HepG2 (cell line): ENCODE data around the gene FAM110C. TPM values are rescaled to one million over a fixed set of nuclear protein-coding genes. Genes with fewer than 3 reads are reported as not detected.

Experiments used
- ATAC-seq: fragments of 200-7000 bp; cut with Tn5 transposase; 3 replicates; pipeline ENCODE4 v1.9.1; 2020; ENCODE audit warnings: mild to moderate bottlenecking, moderate library complexity
- BruUV-seq: library from RNA; stranded (reverse); fragments of 400-500 nt; replicated peaks from 2 replicates; lab custom pipeline; 2021; lab: Mats Ljungman, UMichigan
- CTCF ChIA-PET: fragments of 300-600 bp; formaldehyde crosslinking; extraction: SDS; loops from one replicate; lab custom pipeline; 2021; ENCODE audit warnings: low total read pairs, inconsistent platforms, low intra/inter-chr PET ratio; lab: Yijun Ruan, JAX
- POLR2A ChIA-PET: fragments of 350-600 bp; sonication (Branson Sonifier 250); formaldehyde crosslinking; loops from one replicate; lab custom pipeline; 2020; ENCODE audit warnings: antibody characterized with exemption, inconsistent platforms; lab: Yijun Ruan, JAX
- DNase-seq: peaks from one replicate; pipeline ENCODE4 v3.0.0-alpha.2; 2015; ENCODE audit warnings: low spot score
- FAIRE-seq: peaks from 3 replicates; lab custom pipeline; 2011; peaks lifted over from hg19 to GRCh38; lab: Jason Lieb, UNC
- H2AFZ ChIP-seq: one replicate; pipeline ENCODE4 v1.6.1; 2011; ENCODE audit warnings: low read length, inconsistent platforms
- H3K27ac ChIP-seq: fragments of 300-600 bp; 3 replicates; pipeline ENCODE4 v1.8.0; 2011; ENCODE audit warnings: mixed run types, mild to moderate bottlenecking, mixed read lengths, low read length, inconsistent platforms; ENCODE audit not compliant: insufficient read depth; ENCODE audit errors: extremely low read length
- H3K27me3 ChIP-seq, 2 experiments: fragments of 200-600 bp in 1 of 2; 2 replicates in 1 of 2; 3 replicates in 1 of 2; pipeline versions ENCODE4 v1.6.0 to v1.8.0; 2011; ENCODE audit warnings: low read length in 2 of 2, mild to moderate bottlenecking in 2 of 2, moderate library complexity in 2 of 2, inconsistent platforms in 1 of 2; ENCODE audit not compliant: insufficient read depth in 2 of 2, control insufficient read depth in 1 of 2
- H3K36me3 ChIP-seq, 2 experiments: fragments of 200-600 bp in 1 of 2; replicated peaks in 1 of 2; 2 replicates in 1 of 2; 3 replicates in 1 of 2; pipeline versions ENCODE4 v1.5.1 to v1.8.0; 2011; ENCODE audit warnings: low read length in 2 of 2, inconsistent platforms in 1 of 2; ENCODE audit not compliant: insufficient read depth in 2 of 2, control insufficient read depth in 1 of 2
- H3K4me1 ChIP-seq: 2 replicates; pipeline ENCODE4 v1.5.1; 2012; ENCODE audit warnings: low read length, inconsistent platforms; ENCODE audit not compliant: insufficient read depth
- H3K4me2 ChIP-seq: 2 replicates; pipeline ENCODE4 v1.6.0; 2011; ENCODE audit warnings: low read depth, low read length, inconsistent platforms
- H3K4me3 ChIP-seq, 3 experiments: fragments of 200-600 bp in 1 of 3; sonication (generic), shearing (Covaris generic) in 1 of 3; replicated peaks in 1 of 3; 2 replicates each; pipeline ENCODE4 v1.5.1; 2011 to 2016; ENCODE audit warnings: low read length in 3 of 3, inconsistent platforms in 2 of 3, low read depth in 2 of 3, mild to moderate bottlenecking in 2 of 3, control low read depth in 1 of 3, mixed read lengths in 1 of 3; ENCODE audit not compliant: insufficient read depth in 1 of 3
- H3K79me2 ChIP-seq: one replicate; pipeline ENCODE4 v1.6.1; 2011; ENCODE audit warnings: low read length, inconsistent platforms; ENCODE audit not compliant: insufficient read depth
- H3K9ac ChIP-seq: 2 replicates; pipeline ENCODE4 v1.6.0; 2011; ENCODE audit warnings: mild to moderate bottlenecking, low read depth, low read length, inconsistent platforms; ENCODE audit not compliant: insufficient read depth
- H3K9me3 ChIP-seq: 2 replicates; pipeline ENCODE4 v1.5.1; 2012; ENCODE audit warnings: mild to moderate bottlenecking, low read length
- H4K20me1 ChIP-seq: 2 replicates; pipeline ENCODE4 v1.6.0; 2011; ENCODE audit warnings: inconsistent platforms, mild to moderate bottlenecking, low read length, moderate library complexity; ENCODE audit not compliant: insufficient read depth
- BRD4 ChIP-seq: sonication (generic); formaldehyde crosslinking; IDR thresholded peaks from 2 replicates; pipeline ENCODE4 v1.4.0; 2020; ENCODE audit warnings: missing genetic modification reagents
- CC2D1A ChIP-seq: sonication (generic); formaldehyde crosslinking; IDR thresholded peaks from 2 replicates; pipeline ENCODE4 v1.8.1; 2023; ENCODE audit warnings: mild to moderate bottlenecking, missing genetic modification reagents
- MAZ ChIP-seq, 2 experiments: sonication (generic) in 1 of 2; formaldehyde crosslinking in 1 of 2; IDR thresholded peaks; 2 replicates each; pipeline versions ENCODE4 v1.5.0 to v1.6.1; 2012 to 2020; ENCODE audit warnings: low read depth in 2 of 2, mild to moderate bottlenecking in 2 of 2, borderline replicate concordance in 1 of 2, improper control_type of control experiment in 1 of 2, low read length in 1 of 2, missing genetic modification reagents in 1 of 2, moderate library complexity in 1 of 2
- MBD4 ChIP-seq: IDR thresholded peaks from 2 replicates; pipeline ENCODE4 v1.6.1; 2012; ENCODE audit warnings: low read length, inconsistent platforms, borderline replicate concordance
- MTA3 ChIP-seq: sonication (generic); formaldehyde crosslinking; IDR thresholded peaks from 2 replicates; pipeline ENCODE4 v1.4.0; 2020; ENCODE audit warnings: missing genetic modification reagents
- NR2F6 ChIP-seq, 2 experiments: IDR thresholded peaks; 2 replicates each; pipeline ENCODE4 v1.6.1; 2016; ENCODE audit warnings: antibody characterized with exemption in 1 of 2, mild to moderate bottlenecking in 1 of 2
- NR3C1 ChIP-seq: sonication (generic); formaldehyde crosslinking; IDR thresholded peaks from 2 replicates; pipeline ENCODE4 v1.4.0; 2020; ENCODE audit warnings: missing genetic modification reagents
- POLR2A ChIP-seq, 2 experiments: IDR thresholded peaks; 2 replicates each; pipeline ENCODE4 v1.6.1; 2011; ENCODE audit warnings: low read depth in 2 of 2, low read length in 2 of 2, mild to moderate bottlenecking in 1 of 2, moderate library complexity in 1 of 2; ENCODE audit not compliant: insufficient read depth in 1 of 2
- RFX3 ChIP-seq: IDR thresholded peaks from 2 replicates; pipeline ENCODE4 v1.6.1; 2016; ENCODE audit warnings: missing biosample characterization, missing genetic modification reagents
- SRY ChIP-seq: sonication (generic); formaldehyde crosslinking; IDR thresholded peaks from 2 replicates; pipeline ENCODE4 v1.8.0; 2022; ENCODE audit warnings: mild to moderate bottlenecking, missing genetic modification reagents
- TCF7L2 ChIP-seq: IDR thresholded peaks from 2 replicates; pipeline ENCODE4 v1.6.1; 2011; ENCODE audit warnings: mild to moderate bottlenecking, low read depth, low read length, moderate library complexity
- ZFP36 ChIP-seq: fragments of 150-350 bp; IDR thresholded peaks from 2 replicates; pipeline ENCODE4 v1.6.1; 2018; ENCODE audit warnings: borderline replicate concordance, low read length, low read depth; ENCODE audit not compliant: partially characterized antibody
- ZNF142 ChIP-seq: sonication (generic); formaldehyde crosslinking; IDR thresholded peaks from 2 replicates; pipeline ENCODE4 v1.4.0; 2020; ENCODE audit warnings: missing genetic modification reagents
- ZNF343 ChIP-seq: sonication (generic); formaldehyde crosslinking; IDR thresholded peaks from 2 replicates; pipeline ENCODE4 v1.4.0; 2020; ENCODE audit warnings: mild to moderate bottlenecking, missing genetic modification reagents
- ZNF558 ChIP-seq: sonication (generic); formaldehyde crosslinking; IDR thresholded peaks from 2 replicates; pipeline ENCODE4 v1.9.0; 2022; ENCODE audit warnings: mild to moderate bottlenecking, missing genetic modification reagents, borderline replicate concordance
- ZNF703 ChIP-seq: sonication (generic); formaldehyde crosslinking; IDR thresholded peaks from 2 replicates; pipeline ENCODE4 v1.5.1; 2020; ENCODE audit warnings: missing genetic modification reagents, mild to moderate bottlenecking, moderate library complexity, borderline replicate concordance
- ZNF780A ChIP-seq: sonication (generic); formaldehyde crosslinking; IDR thresholded peaks from 2 replicates; pipeline ENCODE4 v1.8.0; 2022; ENCODE audit warnings: mild to moderate bottlenecking, missing genetic modification reagents, moderate library complexity
- ZNF83 ChIP-seq: sonication (generic); formaldehyde crosslinking; IDR thresholded peaks from 2 replicates; pipeline ENCODE4 v1.4.0; 2020; ENCODE audit warnings: missing genetic modification reagents, mild to moderate bottlenecking, borderline replicate concordance
- WGBS: methylation state at CpG from one replicate; pipeline ENCODE4 v1.1.6; 2017; ENCODE audit warnings: low lambda C conversion rate; 5-methylcytosine and 5-hydroxymethylcytosine counted together
- in situ Hi-C: cut with HindIII; loops from 2 replicates; pipeline ENCODE4 v1.10.0; 2017; ENCODE audit warnings: low pct_unique_long_range_greater_than_20kb; ENCODE audit not compliant: extremely low pct_ligation_motif_present
- intact Hi-C: fragments of 100-400 bp; cut with micrococcal nuclease; formaldehyde crosslinking; loops from one replicate; pipeline ENCODE4 v1.10.0; 2022; ENCODE audit not compliant: unreplicated experiment
- polyA plus RNA-seq, 8 experiments: library from polyadenylated mRNA; depleted of rRNA in 3 of 8; stranded (reverse) in 7 of 8; unstranded in 1 of 8; fragments of >200 nt; fragmentation: Illumina TruSeq in 4 of 8; extraction: Trizol in 4 of 8; gene quantifications; 2 replicates each; pipeline versions ENCODE4 v1.2.1 to v1.2.3, GENCODE V29; 2011 to 2016; ENCODE audit warnings: low read depth in 4 of 8, missing spikeins in 1 of 8, mixed read lengths in 1 of 8; ENCODE audit not compliant: insufficient read depth in 1 of 8
- total RNA-seq, 5 experiments: library from RNA; depleted of rRNA; stranded (reverse); fragments of >200 nt; fragmentation: Illumina TruSeq; extraction: Trizol; gene quantifications; 2 replicates each; pipeline ENCODE4 v1.2.3, GENCODE V29; 2016; ENCODE audit warnings: low read depth in 1 of 5

FAM110C gene
- total and polyA plus RNA-seq, 2 of the 13 experiments (the other 11 are each of a cell fraction or from before 2014, with no cell fraction given) = 1.2 to 3.5 TPM

- Histone ChIP-seq H2AFZ (no peak overlapping the region), H3K9ac (no peak overlapping the region), H3K4me1 (peaks cover 7% of the 10 kb centered on the region; the same call in 1 of the 2 replicates), H3K4me2 (no peak overlapping the region), H3K27ac (no peak overlapping the region), H3K36me3 (no peaks in the 10 kb centered on the region), H3K9me3 (no peaks in the 10 kb centered on the region), H3K79me2 (no peaks in the 10 kb centered on the region), H4K20me1 (no peaks in the 10 kb centered on the region), H3K4me3 (no peak overlapping the region), H3K27me3 (peaks cover 0 to 20% of the 10 kb centered on the region in 2 experiments; a peak in 1 of 5 replicates)
- ChIA-PET POLR2A (no interaction called here), CTCF (no interaction called here)
- ATAC-seq (no peak), FAIRE-seq (no peak), DNase-seq (no peak)
- intact Hi-C loops (no loop called here), in situ Hi-C loops (no loop called here)
- WGBS = 28% methylated on average over 1 of the region's 1 CpG
- no TSS peak for BruUV-seq
- no peak for TF ChIP-seq SRY (CRISPR knock-in tag)
- no peak for TF ChIP-seq MBD4
- no peak for TF ChIP-seq ZNF558 (CRISPR knock-in tag)
- TF ChIP-seq TCF7L2 = no peak
- TF ChIP-seq ZNF142 (CRISPR knock-in tag) = no peak
- no peak for TF ChIP-seq CC2D1A (CRISPR knock-in tag)
- TF ChIP-seq ZNF703 (CRISPR knock-in tag) = no peak
- TF ChIP-seq NR3C1 (CRISPR knock-in tag) = no peak
- no peak for TF ChIP-seq POLR2A (IDR thresholded peaks at IDR 0.05; ENCODE audit: insufficient read depth in 1 of 2, low read depth in 2 of 2, low read length in 2 of 2)
- TF ChIP-seq BRD4 (CRISPR knock-in tag) = no peak
- TF ChIP-seq MTA3 = no peak
- no peak for TF ChIP-seq RFX3 (CRISPR knock-in tag)
- no peak for TF ChIP-seq MAZ (IDR thresholded peaks at IDR 0.05; ENCODE audit: borderline replicate concordance, low read depth, low read length)
- TF ChIP-seq MAZ (CRISPR knock-in tag; IDR thresholded peaks at IDR 0.05; ENCODE audit: low read depth) = no peak
- TF ChIP-seq ZNF343 (CRISPR knock-in tag) = no peak
- TF ChIP-seq ZNF83 (CRISPR knock-in tag) = no peak
- TF ChIP-seq ZFP36 = no peak
- TF ChIP-seq NR2F6 (IDR thresholded peaks at IDR 0.05) = no peak
- TF ChIP-seq NR2F6 (CRISPR knock-in tag; IDR thresholded peaks at IDR 0.05) = no peak
- TF ChIP-seq ZNF780A = no peak
Measured at GRCh38 chr2:36318-36717, 10.0 kb downstream of the FAM110C start.
